Transverse colon (tissue), 4 donors: Measurements from ENCODE around the gene ATCAY. TPM values are rescaled to one million over a fixed set of nuclear protein-coding genes. Genes with fewer than 3 reads are reported as not detected.

ENCODE experiments used
- DNase-seq: peaks from one replicate; pipeline ENCODE4 v3.0.0-alpha.2; 2019
- H3K27ac ChIP-seq, 4 donors: fragments of 200-600 bp; sonication (generic); 2 replicates each; pipeline ENCODE4 v1.5.1; 2016 to 2018; ENCODE audit warnings: inconsistent platforms in 4 of 4
- H3K27me3 ChIP-seq: fragments of 200-600 bp; sonication (generic); 2 replicates; pipeline ENCODE4 v1.5.1; 2017; ENCODE audit warnings: inconsistent platforms
- H3K36me3 ChIP-seq, 4 donors: fragments of 200-600 bp; sonication (generic); 2 replicates each; pipeline ENCODE4 v1.5.1; 2017 to 2019; ENCODE audit warnings: inconsistent platforms in 4 of 4
- H3K4me1 ChIP-seq, 4 donors: fragments of 200-600 bp; sonication (generic); 2 replicates each; pipeline ENCODE4 v1.5.1; 2017 to 2020; ENCODE audit warnings: inconsistent platforms in 4 of 4
- H3K4me3 ChIP-seq, 4 donors: fragments of 200-600 bp; sonication (generic); 1 replicate in 1 of 4; 2 replicates in 3 of 4; pipeline versions ENCODE4 v1.5.1 to v1.6.1; 2017 to 2019; ENCODE audit warnings: inconsistent platforms in 4 of 4
- H3K9me3 ChIP-seq, 2 donors: fragments of 200-600 bp; sonication (generic); 2 replicates each; pipeline ENCODE4 v1.5.1; 2017 to 2019; ENCODE audit warnings: inconsistent platforms in 2 of 2
- CTCF ChIP-seq, 5 experiments: fragments of 200-600 bp in 3 of 5; fragments of 450-650 bp in 2 of 5; sonication (generic) in 3 of 5; IDR thresholded peaks; 1 replicate in 2 of 5; 2 replicates in 3 of 5; pipeline ENCODE4 v1.5.1; 2016 to 2017; ENCODE audit warnings: antibody characterized with exemption in 5 of 5, inconsistent platforms in 3 of 5, mild to moderate bottlenecking in 2 of 5, moderate library complexity in 1 of 5
- EP300 ChIP-seq: sonication (generic); formaldehyde crosslinking; IDR thresholded peaks from one replicate; pipeline ENCODE4 v1.6.1; 2017; ENCODE audit warnings: antibody characterized with exemption, low read depth
- POLR2A ChIP-seq: fragments of 450-650 bp; IDR thresholded peaks from one replicate; pipeline ENCODE4 v1.6.1; 2016; ENCODE audit warnings: antibody characterized with exemption, mild to moderate bottlenecking, moderate library complexity
- POLR2AphosphoS5 ChIP-seq, 3 donors: sonication (generic); formaldehyde crosslinking; IDR thresholded peaks; one replicate each; pipeline ENCODE4 v1.6.1; 2016; ENCODE audit warnings: antibody characterized with exemption in 3 of 3
- WGBS, 2 donors: methylation state at CpG; one replicate each; pipeline ENCODE4 v1.1.5; 2018; ENCODE audit warnings: low coverage in 1 of 2; 5-methylcytosine and 5-hydroxymethylcytosine counted together
- in situ Hi-C, 4 donors: fragments of 200-750 bp; cut with MboI; loops; one replicate each; pipeline versions ENCODE4 v1.15.0 to v1.15.1; 2017; ENCODE audit warnings: low sequenced_read_pairs in 3 of 4, low pct_ligation_motif_present in 1 of 4, low pct_unique_long_range_greater_than_20kb in 1 of 4
- intact Hi-C: fragments of 100-400 bp; cut with DNase I; formaldehyde crosslinking; loops from one replicate; pipeline ENCODE4 v1.15.1; 2023; ENCODE audit warnings: low total_unique reads
- total RNA-seq, 4 donors: library from RNA; depleted of rRNA; stranded (reverse); fragments of >200 nt; gene quantifications; one replicate each; pipeline ENCODE4 v1.1.0, GENCODE V29; 2016

ATCAY gene
- total RNA-seq, 4 donors from 2014 or later, result 0.32 to 0.60 (median 0.55) TPM; not detected in 1

- TF ChIP-seq POLR2AphosphoS5 (IDR thresholded peaks at IDR 0.05) (no peak), CTCF (IDR thresholded peaks at IDR 0.05) (no peak), EP300 (no peak), POLR2A (no peak)
- H3K4me3 ChIP-seq, result no peak overlapping the region
- in situ Hi-C loops (loop anchor here in 1 of 4 donors (25.0 kb wide), 1 partner anchor 369 kb away; no protein-coding TSS in a partner anchor), intact Hi-C loops (no loop called here)
- H3K4me1 ChIP-seq, result no peaks in the 10 kb centered on the region
- DNase-seq, result no peak
- H3K27ac ChIP-seq, result no peak overlapping the region
- H3K27me3 ChIP-seq, result no peaks in the 10 kb centered on the region
- H3K9me3 ChIP-seq, result no peaks in the 10 kb centered on the region
- 83% methylated on average over 11 of the region's 11 CpGs; no CpG with 5 or more reads in 1 of the 2 donors for WGBS, 2 donors
- H3K36me3 ChIP-seq, result no peaks in the 10 kb centered on the region
Measured at GRCh38 chr19:3842948-3843347, 37.5 kb upstream of the ATCAY start.

GRCh38 chr19:3844596-3844995 is 35.9 kb upstream of the ATCAY start:
- H3K9me3 ChIP-seq, result no peaks in the 10 kb centered on the region
- TF ChIP-seq EP300 (no peak), POLR2AphosphoS5 (IDR thresholded peaks at IDR 0.05) (no peak), POLR2A (no peak), CTCF (IDR thresholded peaks at IDR 0.05) (no peak)
- H3K27me3 ChIP-seq, result no peaks in the 10 kb centered on the region
- DNase-seq, result no peak
- WGBS, 2 donors, result 83% methylated on average over 5 of the region's 5 CpGs; no CpG with 5 or more reads in 1 of the 2 donors
- no peak overlapping the region for H3K27ac ChIP-seq
- in situ Hi-C loops (loop anchor here in 1 of 4 donors (25.0 kb wide), 1 partner anchor 368 kb away; no protein-coding TSS in a partner anchor), intact Hi-C loops (no loop called here)
- H3K36me3 ChIP-seq, result no peaks in the 10 kb centered on the region
- no peaks in the 10 kb centered on the region for H3K4me1 ChIP-seq
- H3K4me3 ChIP-seq, result no peak overlapping the region

GRCh38 chr19:3849092-3849491 is 31.4 kb upstream of the ATCAY start:
- in situ Hi-C loops, result loop anchor here in 1 of 4 donors (25.0 kb wide), 1 partner anchor 363 kb away; no protein-coding TSS in a partner anchor
- Histone ChIP-seq H3K4me1 (no peaks in the 10 kb centered on the region), H3K36me3 (no peaks in the 10 kb centered on the region), H3K9me3 (peaks cover 0 to 7% of the 10 kb centered on the region in 2 donors), H3K27ac (no peak overlapping the region), H3K4me3 (no peak overlapping the region), H3K27me3 (no peaks in the 10 kb centered on the region)
- no peak for TF ChIP-seq EP300
- peak in 4 of 5 experiments; percentile 19 to 36 (median 28) for TF ChIP-seq CTCF (IDR thresholded peaks at IDR 0.05)
- DNase-seq, result peak; percentile 22
- WGBS, 2 donors, result 52% methylated on average over 5 of the region's 5 CpGs; no CpG with 5 or more reads in 1 of the 2 donors
- intact Hi-C loops, result no loop called here

GRCh38 chr19:3849787-3850186 is 30.7 kb upstream of the ATCAY start:
- TF ChIP-seq POLR2A (no peak), POLR2AphosphoS5 (IDR thresholded peaks at IDR 0.05) (no peak), CTCF (IDR thresholded peaks at IDR 0.05) (no peak), EP300 (no peak)
- Histone ChIP-seq H3K4me1 (no peaks in the 10 kb centered on the region), H3K27ac (no peak overlapping the region), H3K9me3 (peaks cover 0 to 7% of the 10 kb centered on the region in 2 donors), H3K36me3 (no peaks in the 10 kb centered on the region), H3K27me3 (no peaks in the 10 kb centered on the region), H3K4me3 (no peak overlapping the region)
- intact Hi-C loops, result no loop called here
- no peak for DNase-seq
- in situ Hi-C loops, result loop anchor here in 1 of 4 donors (25.0 kb wide), 1 partner anchor 363 kb away; no protein-coding TSS in a partner anchor
- WGBS, 2 donors, result 73 to 83% methylated on average over 6 to 12 of the region's 12 CpGs
